Stimulated activated CD4-positive, alpha-beta T cell treated with anti-CD3 and anti-CD28 coated beads, Interleukin-4, amount 100 ng/mL, for 4 hours (primary cell): ENCODE data around the gene KCNMB2.
"Not testable (repeated sequence)": the region's sequence is repeated elsewhere in the genome, so short reads cannot be mapped to it uniquely, and the experiment has no call there.

Experiments
- DNase-seq, 2 experiments: peaks; one replicate each; pipeline ENCODE4 v3.0.0-alpha.2; 2020

Gene KCNMB2

DNA sequence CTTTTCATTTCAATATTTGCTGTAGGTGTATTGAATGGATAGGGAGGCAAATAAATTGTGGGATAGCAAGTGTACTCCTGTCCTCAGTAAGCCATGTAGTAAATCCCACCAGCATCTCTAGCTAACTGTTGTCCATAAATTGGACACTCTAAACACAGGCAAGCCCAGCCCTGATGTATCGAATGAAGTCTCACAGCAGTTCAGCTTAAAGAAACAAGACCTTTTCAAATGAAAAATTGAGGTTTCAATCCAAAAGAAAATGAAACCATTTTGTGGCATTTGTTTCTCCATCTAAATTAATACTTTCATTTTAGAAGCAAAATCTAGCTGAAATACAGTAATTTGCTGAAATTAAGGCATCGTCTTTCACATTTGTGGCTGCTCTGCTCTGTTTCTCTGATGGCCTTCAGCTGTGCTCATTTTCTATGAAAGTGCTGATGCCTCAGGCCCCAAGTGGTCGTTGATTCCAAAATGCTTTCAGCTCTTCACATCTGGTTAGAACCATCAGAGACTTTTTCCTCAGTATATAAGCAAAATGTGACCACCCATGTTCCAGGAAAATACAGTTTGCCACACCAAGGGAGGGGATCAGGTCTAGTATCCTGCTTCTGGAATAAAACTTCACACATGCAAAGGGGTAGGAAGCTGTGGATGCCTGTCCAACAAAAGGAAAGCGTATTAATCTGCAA is 290.3 kb downstream of the KCNMB2 start:
- no peak for DNase-seq

DNA sequence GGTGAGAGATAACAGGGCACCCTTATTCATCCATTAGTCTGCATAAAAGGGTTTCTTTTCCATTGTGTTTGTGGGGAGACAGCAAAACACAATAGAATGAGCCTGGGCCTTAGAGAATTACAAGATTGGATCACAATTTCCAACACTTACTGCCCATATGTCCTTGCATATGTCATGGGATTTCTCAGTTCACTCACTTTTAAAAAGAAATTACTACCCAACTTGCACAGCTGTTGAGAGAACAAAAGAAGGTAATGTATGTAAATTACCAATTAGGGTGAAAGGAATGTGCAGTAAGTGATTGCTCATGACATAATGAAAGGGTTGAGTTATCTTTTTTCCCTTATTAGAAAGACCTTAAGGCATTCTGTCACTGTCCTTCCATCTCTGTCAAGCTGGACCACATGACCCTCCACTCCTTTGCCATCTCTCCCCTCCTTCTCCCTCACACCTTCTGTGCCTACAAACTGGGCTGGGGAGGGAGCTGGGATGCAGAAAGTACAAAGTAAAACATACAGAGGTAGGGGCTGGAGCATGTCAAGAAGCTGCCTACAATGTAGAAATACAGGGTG is 291.1 kb downstream of the KCNMB2 start:
- no peak for DNase-seq

DNA sequence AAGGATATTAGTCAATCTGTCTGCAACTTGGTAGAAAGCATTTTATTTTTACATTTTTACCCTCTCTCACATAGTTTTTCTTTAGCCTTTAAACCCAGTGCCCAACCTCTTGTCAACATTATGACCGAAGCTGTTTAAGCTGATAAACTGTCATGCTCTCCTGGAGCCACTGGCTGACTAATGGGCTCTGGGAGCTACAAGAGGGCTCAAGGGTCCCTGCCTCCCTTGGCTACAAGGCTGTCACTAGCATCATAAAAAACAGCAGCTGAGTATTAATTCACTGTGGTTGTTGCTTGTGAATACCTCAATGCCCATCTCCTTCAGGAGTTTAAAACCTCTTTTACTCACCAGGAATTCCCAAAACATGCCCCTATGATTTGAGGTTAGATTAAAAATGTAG is 297.5 kb downstream of the KCNMB2 start:
- no peak for DNase-seq

DNA sequence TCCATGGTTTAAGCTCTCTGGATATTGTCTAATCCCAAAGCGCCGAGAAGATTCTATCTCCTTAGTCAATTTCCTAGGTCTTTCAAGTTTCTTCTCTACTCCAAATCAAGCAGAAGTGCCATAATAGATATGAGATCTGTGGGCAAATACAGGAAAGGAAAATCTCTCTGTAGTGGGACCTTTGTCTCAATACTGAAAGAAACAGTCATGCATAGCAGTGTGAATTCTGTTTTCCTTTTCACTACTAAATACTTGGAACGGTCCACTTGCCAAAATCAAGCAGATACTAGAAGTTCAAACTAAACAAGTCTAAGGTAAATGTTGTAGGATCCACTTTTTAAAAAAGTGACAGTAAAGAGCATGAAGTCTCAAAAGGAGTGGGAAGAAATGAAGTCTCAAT is 298.8 kb downstream of the KCNMB2 start:
- DNase-seq: no peak

DNA sequence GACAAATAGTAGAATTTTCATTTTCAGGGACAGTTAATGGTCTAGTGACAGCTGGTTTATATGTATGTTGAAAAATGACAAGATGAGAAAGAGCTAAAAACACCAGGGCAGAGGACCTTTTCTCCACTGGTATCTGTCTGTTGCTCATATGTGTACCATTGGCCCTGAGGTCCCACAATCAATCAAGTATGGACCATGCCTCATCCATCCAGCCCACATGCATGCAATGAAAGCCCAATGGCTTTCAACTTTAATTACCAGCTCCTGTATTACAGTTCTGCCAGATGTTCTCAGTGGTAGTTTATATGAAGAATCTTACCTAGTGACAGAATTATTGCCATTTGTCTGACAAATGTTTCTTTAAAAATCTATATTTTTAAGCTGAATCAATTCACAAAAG is 301.3 kb downstream of the KCNMB2 start:
- DNase-seq: no peak

DNA sequence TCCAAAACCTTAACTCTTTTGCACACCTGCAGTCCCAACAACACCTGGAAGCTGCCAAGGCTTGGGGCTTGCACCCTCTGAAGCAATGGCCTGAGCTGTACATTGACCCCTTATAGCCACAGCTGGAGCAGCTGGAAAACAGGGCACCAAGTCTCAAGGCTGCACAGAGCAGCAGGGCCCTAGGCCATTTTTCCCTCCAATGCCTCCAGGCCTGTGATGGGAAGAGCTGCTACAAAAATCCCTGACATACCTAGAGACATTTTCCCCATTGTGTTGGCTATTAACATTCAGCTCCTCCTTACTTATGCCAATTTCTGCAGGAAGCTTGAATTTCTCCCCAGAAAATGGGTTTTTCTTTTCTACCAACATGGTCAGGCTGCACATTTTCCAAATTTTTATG is 304.4 kb downstream of the KCNMB2 start:
- no peak for DNase-seq

DNA sequence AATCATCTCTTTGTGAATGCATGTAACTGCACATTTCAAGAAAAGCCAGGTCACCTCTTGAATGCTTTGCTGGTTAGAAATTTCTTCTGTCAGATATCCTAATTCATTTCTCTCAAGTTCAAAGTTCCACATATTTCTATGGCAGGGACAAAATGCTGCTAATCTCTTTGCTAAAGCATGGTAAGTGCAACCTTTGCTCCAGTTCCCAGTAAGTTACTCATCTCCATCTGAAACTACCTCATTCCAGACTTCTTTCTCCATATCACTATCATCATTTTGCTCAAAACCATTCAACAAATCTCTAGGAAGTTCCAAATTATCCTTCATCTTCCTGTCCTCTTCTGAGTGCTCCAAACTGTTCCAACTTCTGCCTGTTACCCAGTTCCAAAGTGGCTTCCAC is 304.8 kb downstream of the KCNMB2 start:
- no peak for DNase-seq

DNA sequence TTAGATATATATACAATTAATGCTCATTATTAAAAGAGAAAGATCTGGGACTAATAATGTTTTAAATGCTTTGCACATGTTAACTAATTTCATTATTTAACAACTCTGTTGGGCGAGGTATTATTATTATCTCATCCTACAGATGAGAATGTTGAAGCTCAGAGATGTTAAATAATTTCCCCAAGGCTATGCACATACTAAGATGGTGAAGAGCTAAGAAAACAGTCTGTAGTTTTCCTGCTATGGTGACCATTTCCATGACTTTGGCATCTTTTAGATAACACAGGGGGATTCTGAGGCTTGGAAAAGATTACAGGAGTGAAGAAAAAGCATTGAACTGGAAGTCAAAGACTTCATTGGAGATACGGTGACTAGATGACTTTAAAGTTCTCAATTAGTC is 308.7 kb downstream of the KCNMB2 start:
- DNase-seq: no peak

DNA sequence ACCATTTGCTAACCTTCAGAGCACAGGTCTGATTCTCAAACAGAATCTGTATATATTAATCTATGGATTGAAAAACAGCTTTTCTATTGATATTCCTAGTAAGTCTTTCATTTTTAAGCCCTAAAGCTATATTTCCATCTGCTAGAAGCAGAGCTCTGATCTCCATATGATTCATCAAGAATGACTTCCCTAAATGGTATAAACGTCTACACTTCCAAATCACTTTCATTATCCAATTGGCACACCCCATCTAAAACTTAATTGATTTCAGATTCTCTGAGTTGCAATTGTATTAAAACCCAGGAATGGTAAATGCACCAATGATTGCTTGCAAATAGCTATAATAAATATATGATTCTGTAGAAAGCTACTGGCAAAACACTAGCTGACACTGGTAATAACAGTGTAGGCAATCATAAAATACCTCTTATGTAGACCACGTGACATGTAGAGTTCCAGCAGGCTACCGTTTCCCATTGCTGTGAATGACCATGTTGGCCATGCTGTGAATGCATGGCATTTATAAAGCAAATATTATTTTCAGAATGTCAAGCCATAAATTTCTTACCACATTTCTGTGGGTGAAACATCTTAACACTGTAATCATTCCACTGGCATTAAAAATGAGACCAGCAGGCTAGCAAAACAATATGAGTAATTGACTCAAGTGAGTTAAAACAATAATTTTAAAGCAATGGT is 309.3 kb downstream of the KCNMB2 start:
- DNase-seq: no peak

DNA sequence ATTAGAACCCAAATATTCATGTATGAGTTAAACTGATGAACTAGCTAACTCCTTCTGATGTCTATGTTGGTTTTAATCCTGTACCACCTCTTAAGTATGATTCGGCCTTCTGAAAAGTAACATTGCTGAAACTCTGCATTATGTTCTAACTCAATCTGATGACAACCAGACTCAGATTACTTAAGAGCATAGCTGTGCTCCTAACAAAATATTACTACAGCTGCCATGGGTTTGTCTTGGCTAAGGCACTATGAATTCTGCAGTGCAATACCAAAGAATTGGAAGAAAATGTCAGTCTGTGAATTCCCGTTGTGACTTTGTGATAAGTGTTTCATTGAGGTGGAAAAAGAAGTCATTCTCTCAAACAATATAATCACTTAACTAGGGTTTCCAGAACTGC is 311.0 kb downstream of the KCNMB2 start:
- DNase-seq: no peak

DNA sequence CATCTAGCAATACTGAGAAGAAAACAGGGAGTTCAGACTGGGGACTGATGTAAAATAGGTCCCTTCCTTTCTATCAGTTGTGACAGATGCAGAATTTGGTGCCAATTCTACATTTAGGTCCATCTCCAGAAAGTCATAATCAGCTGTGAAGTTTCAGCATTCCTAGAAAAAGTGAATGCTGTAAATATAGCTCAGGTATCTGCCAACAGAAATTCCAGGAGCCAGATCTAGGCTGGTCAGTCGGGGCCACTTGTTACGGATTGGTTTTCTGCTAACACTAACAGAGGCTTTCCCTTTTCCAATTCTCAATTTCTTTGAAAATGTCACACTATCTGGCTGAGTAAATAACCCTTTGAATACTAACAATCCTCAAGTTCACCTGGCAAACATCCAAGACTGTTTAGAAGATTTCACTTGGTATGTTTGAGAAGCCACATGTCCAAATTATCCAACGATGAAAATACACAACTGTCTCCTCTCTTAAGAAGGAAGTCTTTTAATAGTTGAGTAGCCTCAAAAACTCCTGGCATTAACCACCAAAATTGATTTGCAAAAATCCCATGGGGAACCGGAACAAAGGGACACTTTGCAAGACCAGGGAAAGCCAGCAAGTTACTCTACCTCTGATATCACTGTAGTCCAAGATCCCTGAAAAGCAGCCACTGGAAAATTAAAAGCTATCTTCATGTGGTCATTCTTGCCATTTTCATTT is 313.1 kb downstream of the KCNMB2 start:
- no peak for DNase-seq

DNA sequence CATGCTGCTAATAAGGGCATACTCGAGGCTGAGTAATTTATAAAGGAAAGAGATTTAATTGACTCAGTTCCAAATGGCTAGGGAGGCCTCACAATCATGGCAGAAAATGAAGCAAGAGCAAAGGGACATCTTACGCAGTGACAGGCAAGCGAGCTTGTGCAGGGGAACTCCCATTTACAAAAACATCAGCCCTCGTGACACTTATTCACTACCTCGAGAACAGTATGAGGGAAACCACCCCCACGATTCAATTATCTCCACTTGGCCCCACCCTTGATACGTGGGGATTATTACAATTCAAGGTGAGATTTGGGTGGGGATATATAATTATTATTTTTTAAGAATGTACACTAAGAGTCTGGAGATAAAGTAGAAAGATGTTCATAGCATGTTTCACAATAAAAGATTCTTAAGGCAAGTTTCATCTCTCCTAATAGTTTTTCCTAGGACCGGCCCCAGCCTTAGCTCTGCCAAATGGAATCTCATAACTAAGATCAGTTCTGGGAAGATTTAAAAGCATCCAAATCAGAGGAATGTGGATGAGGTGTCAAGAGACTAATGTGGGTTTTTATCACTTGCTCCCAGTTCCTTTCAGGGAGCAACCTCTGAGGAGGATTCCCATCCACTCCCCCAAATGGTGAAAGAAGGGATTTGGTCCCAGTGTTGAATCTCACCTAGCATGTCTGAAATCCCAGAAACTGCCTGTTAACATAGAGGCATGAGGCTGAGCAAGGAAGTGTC is 314.4 kb downstream of the KCNMB2 start:
- DNase-seq: no peak

DNA sequence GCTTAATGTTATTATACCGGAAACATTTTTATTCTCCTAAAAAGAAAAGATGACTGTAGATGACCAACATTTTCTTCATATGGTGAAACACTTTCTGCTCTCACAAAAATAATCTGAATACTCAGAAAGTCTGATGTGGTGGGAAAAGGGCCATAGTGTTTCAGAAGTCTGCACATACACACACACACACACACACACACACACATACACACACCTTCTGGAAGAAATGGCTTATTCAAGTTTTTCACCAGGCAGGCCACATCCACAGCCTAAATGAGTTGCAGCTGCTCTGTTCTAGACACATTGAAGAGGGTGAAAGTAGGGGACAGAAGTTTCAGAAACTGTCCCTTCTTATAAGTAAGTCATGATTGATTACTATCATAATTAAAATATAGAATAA is 315.3 kb downstream of the KCNMB2 start:
- DNase-seq: no peak

DNA sequence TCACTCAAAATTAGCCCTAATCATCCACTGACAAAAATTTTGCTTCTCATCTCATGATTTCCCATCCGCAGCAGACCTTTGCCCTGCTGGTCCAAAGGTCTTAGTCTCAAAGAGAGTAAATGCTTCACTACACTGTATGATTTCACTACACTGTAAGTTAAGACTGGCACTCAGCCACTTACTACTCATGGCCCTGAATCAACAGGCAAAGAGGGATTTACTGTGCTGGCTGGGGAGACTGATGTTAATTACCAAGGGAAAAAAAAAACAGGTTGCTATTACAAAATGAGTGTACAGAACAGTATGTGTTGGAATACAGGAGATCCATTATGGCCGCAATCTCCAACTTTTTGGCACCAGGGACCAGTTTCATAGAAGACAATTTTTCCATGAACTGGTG is 320.6 kb downstream of the KCNMB2 start:
- DNase-seq: no peak

DNA sequence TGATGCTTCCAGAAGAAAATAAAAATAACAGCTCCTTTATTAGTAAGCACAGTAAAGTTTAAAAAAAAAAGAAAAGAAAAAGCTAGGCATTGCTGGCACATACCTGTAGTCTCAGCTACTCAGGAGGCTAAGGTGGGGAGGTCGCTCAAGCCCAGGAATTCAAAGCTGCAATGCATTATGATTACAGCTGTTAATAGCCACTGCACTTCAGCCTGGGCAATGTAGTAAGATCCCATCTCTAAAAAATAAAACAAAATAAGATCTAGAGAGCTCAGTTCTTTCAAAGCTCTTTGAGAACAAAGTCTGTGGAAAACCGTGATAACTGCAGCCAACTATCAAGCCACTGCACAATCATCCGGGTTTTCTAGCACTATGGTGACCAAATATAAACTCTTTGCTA is 323.1 kb downstream of the KCNMB2 start:
- DNase-seq: no peak

DNA sequence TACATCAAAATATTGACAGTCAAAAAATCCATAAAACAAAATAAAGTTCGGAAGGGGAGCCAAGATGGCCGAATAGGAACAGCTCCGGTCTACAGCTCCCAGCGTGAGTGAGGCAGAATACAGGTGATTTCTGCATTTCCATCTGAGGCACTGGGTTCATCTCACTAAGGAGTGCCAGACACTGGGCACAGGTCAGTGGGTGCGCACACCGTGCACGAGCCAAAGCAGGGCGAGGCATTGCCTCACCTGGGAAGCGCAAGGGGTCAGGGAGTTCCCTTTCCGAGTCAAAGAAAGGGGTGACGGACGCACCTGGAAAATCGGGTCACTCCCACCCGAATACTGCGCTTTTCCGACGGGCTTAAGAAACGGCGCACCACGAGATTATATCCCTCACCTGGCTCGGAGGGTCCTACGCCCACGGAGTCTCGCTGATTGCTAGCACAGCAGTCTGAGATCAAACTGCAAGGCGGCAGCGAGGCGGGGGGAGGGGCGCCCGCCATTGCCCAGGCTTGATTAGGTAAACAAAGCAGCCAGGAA is 323.7 kb downstream of the KCNMB2 start:
- DNase-seq: not testable (repeated sequence)

DNA sequence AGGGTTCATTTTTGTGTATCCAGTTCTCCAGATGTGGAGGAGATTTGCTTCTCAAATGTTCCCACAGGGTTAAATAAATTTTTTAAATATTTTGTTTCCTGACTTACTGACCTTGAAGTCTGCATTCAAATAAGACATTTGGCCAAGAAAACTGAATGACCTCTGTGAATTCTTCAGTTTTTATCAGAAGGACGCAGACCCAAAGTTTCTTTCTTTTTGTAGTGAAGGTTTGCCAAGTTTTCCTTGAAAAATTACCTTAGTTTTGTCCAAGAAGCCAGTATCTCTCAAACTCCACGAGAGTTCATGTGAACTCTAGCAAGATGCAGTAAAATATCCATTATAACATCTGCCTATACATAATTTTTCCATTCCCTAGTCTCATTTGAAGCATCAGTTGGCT is 332.4 kb downstream of the KCNMB2 start:
- no peak for DNase-seq

DNA sequence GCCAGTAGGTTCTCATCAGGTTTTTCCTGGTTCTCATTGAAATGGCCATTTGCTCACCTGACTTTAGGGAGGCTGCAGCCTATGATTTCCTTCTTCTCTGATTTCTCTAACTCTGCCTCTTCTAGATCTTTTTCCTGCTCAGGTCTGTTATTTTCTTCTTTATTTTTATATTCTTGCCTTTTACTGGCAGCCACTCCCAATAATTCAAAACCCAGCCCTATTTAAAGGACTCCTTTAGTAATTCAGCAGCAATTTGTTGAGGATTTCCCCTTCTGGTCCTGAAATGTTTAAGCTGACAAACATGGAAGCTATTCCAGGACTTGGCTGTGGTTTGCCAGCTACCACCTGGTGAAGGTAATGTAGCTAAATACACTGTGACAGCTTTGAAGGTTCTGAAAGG is 333.8 kb downstream of the KCNMB2 start:
- no peak for DNase-seq

DNA sequence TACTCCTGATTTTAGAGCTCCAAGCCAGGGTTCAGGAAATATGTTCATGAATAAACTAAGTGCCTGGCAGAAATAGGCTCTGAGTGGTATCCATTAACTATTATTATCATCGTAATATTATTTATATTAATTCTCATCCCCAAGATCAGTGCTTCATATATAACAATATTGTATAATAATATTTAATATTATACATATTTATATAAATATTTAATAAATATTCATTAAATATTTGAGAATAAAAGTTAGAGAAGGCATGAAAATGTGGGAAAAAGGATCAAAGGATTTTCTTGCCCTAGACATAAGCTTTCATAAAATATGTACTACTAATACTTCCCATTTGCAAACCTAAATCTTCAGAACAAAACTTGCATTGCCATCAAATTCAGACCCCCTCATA is 338.9 kb downstream of the KCNMB2 start:
- DNase-seq: no peak

DNA sequence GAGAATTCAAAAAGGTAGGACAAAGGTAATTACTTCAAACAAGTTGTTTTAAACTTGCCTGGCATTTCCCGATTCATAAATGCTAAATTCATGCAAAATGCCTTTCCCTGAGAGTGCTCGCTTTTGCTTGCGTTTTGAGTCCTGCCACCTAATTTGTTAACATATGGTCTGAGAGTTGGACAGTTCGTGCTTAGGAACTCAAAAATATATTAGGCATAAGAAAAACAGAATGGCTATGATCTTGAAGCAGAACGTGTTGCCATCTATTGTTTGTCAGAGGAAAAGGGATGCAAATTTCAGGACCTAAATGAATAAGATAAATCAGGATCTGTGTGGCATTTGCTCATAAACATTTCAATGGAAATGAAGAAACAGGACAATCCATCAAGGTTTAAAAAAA is 339.6 kb downstream of the KCNMB2 start:
- DNase-seq: no peak

DNA sequence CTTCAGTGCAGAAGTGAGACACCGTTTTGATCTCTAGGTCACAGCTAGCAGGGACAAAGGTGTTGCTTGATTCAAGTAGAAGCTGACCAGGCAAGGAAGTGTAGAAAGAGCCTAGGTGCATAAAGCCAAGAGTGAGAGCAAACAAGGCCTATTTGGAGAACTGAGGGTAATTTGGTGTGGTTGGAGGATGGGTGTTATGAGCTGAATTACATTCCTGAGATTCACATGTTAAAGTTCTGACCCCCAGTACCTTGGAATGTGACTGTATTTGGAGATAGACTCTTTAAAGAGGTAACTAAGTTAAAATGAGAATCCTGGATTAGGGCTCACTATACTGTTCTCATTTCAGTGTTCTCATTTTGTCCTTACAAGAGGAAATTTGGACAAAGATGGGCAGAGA is 344.0 kb downstream of the KCNMB2 start:
- no peak for DNase-seq
